ENCODE measurements around the gene STK10.

DNA sequence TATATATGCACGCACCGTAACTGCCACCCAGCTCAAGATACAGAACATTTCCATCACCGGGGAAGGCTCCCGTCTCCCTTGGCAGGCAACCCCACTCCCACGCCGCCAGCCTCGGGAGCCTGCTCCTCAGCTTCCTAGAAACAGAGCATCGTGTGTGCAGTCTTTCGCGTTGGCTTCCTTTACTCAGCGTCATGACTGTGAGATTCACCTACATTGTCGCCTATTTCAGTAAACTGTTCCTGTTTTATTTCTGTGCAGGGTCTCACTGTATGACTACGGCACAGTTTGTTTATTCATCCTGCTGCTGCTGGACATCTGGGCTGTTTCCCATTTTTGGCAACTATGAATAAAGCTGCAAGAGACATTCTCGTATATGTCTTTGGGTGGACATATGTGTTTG, 90.7 kb downstream of the STK10 start:
- TF ChIP-seq, protein P1, sequence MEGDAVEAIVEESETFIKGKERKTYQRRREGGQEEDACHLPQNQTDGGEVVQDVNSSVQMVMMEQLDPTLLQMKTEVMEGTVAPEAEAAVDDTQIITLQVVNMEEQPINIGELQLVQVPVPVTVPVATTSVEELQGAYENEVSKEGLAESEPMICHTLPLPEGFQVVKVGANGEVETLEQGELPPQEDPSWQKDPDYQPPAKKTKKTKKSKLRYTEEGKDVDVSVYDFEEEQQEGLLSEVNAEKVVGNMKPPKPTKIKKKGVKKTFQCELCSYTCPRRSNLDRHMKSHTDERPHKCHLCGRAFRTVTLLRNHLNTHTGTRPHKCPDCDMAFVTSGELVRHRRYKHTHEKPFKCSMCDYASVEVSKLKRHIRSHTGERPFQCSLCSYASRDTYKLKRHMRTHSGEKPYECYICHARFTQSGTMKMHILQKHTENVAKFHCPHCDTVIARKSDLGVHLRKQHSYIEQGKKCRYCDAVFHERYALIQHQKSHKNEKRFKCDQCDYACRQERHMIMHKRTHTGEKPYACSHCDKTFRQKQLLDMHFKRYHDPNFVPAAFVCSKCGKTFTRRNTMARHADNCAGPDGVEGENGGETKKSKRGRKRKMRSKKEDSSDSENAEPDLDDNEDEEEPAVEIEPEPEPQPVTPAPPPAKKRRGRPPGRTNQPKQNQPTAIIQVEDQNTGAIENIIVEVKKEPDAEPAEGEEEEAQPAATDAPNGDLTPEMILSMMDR (conservative IDR thresholded peaks at IDR 0.05 in 1 of 2, IDR thresholded peaks at IDR 0.05 in 1 of 2; ENCODE audit: extremely low read depth in 1 of 2, insufficient read depth in 1 of 2, low read depth in 1 of 2, low read length in 2 of 2): no peak
- TF ChIP-seq EZH2 (IDR thresholded peaks at IDR 0.05; ENCODE audit: borderline replicate concordance, low read length): no peak
